ENCODE measurements around the gene LY6G6F.

DNA sequence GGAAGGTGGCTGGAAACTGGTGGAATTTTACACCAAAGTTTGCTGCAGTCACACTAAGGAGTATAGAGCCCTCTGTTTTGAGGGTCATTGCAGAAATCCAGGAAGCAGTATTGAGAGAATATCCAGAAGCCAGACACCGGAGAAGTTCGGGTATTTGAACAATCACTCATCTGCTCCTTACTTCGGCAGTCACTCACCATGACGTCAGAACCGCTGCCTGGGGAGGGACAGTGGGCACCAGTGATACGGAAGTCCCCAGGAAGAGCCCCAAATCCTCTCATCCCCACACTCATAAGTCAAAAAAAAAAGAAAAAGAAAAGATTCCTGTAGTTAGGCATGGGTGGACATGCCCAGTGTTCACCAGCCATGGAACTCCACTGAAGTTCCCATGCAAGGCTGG, 29.8 kb upstream of the LY6G6F start:
- TF ChIP-seq, protein P1, sequence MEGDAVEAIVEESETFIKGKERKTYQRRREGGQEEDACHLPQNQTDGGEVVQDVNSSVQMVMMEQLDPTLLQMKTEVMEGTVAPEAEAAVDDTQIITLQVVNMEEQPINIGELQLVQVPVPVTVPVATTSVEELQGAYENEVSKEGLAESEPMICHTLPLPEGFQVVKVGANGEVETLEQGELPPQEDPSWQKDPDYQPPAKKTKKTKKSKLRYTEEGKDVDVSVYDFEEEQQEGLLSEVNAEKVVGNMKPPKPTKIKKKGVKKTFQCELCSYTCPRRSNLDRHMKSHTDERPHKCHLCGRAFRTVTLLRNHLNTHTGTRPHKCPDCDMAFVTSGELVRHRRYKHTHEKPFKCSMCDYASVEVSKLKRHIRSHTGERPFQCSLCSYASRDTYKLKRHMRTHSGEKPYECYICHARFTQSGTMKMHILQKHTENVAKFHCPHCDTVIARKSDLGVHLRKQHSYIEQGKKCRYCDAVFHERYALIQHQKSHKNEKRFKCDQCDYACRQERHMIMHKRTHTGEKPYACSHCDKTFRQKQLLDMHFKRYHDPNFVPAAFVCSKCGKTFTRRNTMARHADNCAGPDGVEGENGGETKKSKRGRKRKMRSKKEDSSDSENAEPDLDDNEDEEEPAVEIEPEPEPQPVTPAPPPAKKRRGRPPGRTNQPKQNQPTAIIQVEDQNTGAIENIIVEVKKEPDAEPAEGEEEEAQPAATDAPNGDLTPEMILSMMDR (IDR thresholded peaks at IDR 0.05): no peak
- TF ChIP-seq POLR2A (IDR thresholded peaks at IDR 0.05): no peak

Data from breast epithelium (tissue), 3 donors.